Mesenchymal stem cell (in vitro differentiated cells and primary cell): ENCODE measurements around the gene CFAP141.

ENCODE experiments used
- DNase-seq: peaks from one replicate; pipeline ENCODE4 v3.0.0-alpha.2; 2013
- H2AFZ ChIP-seq: one replicate; pipeline ENCODE4 v1.6.1; 2013; ENCODE audit warnings: low read depth, mild to moderate bottlenecking, control low read depth, inconsistent platforms, low read length, moderate library complexity
- H2AK5ac ChIP-seq: 2 replicates; pipeline ENCODE4 v1.6.1; 2013; ENCODE audit warnings: low read length, moderate library complexity, mild to moderate bottlenecking, inconsistent platforms; ENCODE audit not compliant: severe bottlenecking
- H2BK120ac ChIP-seq: one replicate; pipeline ENCODE4 v1.6.1; 2013; ENCODE audit warnings: low read depth, mild to moderate bottlenecking, inconsistent platforms, low read length, moderate library complexity
- H2BK12ac ChIP-seq, 2 experiments: one replicate each; pipeline ENCODE4 v1.6.1; 2013; ENCODE audit warnings: inconsistent platforms in 2 of 2, low read length in 2 of 2, mild to moderate bottlenecking in 2 of 2, moderate library complexity in 2 of 2, control low read depth in 1 of 2
- H2BK15ac ChIP-seq: one replicate; pipeline ENCODE4 v1.6.1; 2013; ENCODE audit warnings: mild to moderate bottlenecking, low read depth, inconsistent platforms; ENCODE audit not compliant: poor library complexity, severe bottlenecking
- H2BK5ac ChIP-seq: 2 replicates; pipeline ENCODE4 v1.6.1; 2013; ENCODE audit warnings: low read depth, mild to moderate bottlenecking, low read length, control low read depth, inconsistent platforms; ENCODE audit not compliant: poor library complexity, severe bottlenecking
- H3K14ac ChIP-seq, 2 experiments: one replicate each; pipeline ENCODE4 v1.6.1; 2013; ENCODE audit warnings: inconsistent platforms in 2 of 2, low read length in 2 of 2, control low read depth in 1 of 2, mild to moderate bottlenecking in 1 of 2, moderate library complexity in 1 of 2
- H3K18ac ChIP-seq, 2 experiments: one replicate each; pipeline ENCODE4 v1.6.1; 2013; ENCODE audit warnings: inconsistent platforms in 2 of 2, low read length in 2 of 2, control low read depth in 1 of 2, low read depth in 1 of 2, mild to moderate bottlenecking in 1 of 2
- H3K23ac ChIP-seq, 2 experiments: one replicate each; pipeline ENCODE4 v1.6.1; 2013; ENCODE audit warnings: inconsistent platforms in 2 of 2, low read length in 2 of 2, mild to moderate bottlenecking in 2 of 2, moderate library complexity in 2 of 2, control low read depth in 1 of 2
- H3K27ac ChIP-seq: 2 replicates; pipeline ENCODE4 v1.5.1; 2013; ENCODE audit warnings: mild to moderate bottlenecking, moderate library complexity, low read length, control low read depth, inconsistent platforms; ENCODE audit not compliant: poor library complexity, severe bottlenecking
- H3K27me3 ChIP-seq, 2 experiments: 2 replicates each; pipeline versions ENCODE4 v1.6.1 to v1.7.0; 2013; ENCODE audit warnings: low read length in 2 of 2, mild to moderate bottlenecking in 2 of 2, moderate library complexity in 2 of 2, control low read depth in 1 of 2, inconsistent platforms in 1 of 2; ENCODE audit not compliant: control insufficient read depth in 1 of 2, insufficient read depth in 1 of 2
- H3K36me3 ChIP-seq, 2 experiments: 2 replicates each; pipeline versions ENCODE4 v1.6.1 to v1.7.0; 2013; ENCODE audit warnings: low read length in 2 of 2, control low read depth in 1 of 2, inconsistent platforms in 1 of 2, low read depth in 1 of 2, mild to moderate bottlenecking in 1 of 2; ENCODE audit not compliant: insufficient read depth in 2 of 2, control insufficient read depth in 1 of 2
- H3K4ac ChIP-seq, 2 experiments: one replicate each; pipeline ENCODE4 v1.6.1; 2013; ENCODE audit warnings: inconsistent platforms in 2 of 2, low read length in 2 of 2, mild to moderate bottlenecking in 2 of 2, moderate library complexity in 2 of 2, control low read depth in 1 of 2, low read depth in 1 of 2
- H3K4me1 ChIP-seq: 2 replicates; pipeline ENCODE4 v1.6.1; 2013; ENCODE audit warnings: low read depth, low read length, control low read depth; ENCODE audit not compliant: control insufficient read depth, insufficient read depth
- H3K4me2 ChIP-seq: 2 replicates; pipeline ENCODE4 v1.6.1; 2013; ENCODE audit warnings: low read length, mild to moderate bottlenecking, inconsistent platforms; ENCODE audit not compliant: poor library complexity, severe bottlenecking
- H3K4me3 ChIP-seq, 2 experiments: 2 replicates each; pipeline versions ENCODE4 v1.5.1 to v1.7.0; 2013; ENCODE audit warnings: low read length in 2 of 2, mild to moderate bottlenecking in 2 of 2, control low read depth in 1 of 2, low read depth in 1 of 2; ENCODE audit not compliant: insufficient read depth in 1 of 2
- H3K79me1 ChIP-seq: replicated peaks from 2 replicates; pipeline ENCODE4 v1.6.1; 2013; ENCODE audit warnings: mild to moderate bottlenecking, control low read depth, low read length, inconsistent platforms; ENCODE audit not compliant: poor library complexity, severe bottlenecking
- H3K9ac ChIP-seq: 2 replicates; pipeline ENCODE4 v1.7.0; 2013; ENCODE audit warnings: mild to moderate bottlenecking, low read length, moderate library complexity
- H3K9me3 ChIP-seq: 2 replicates; pipeline ENCODE4 v1.7.0; 2013; ENCODE audit warnings: mild to moderate bottlenecking, low read length; ENCODE audit not compliant: control insufficient read depth
- H4K8ac ChIP-seq: one replicate; pipeline ENCODE4 v1.6.1; 2013; ENCODE audit warnings: inconsistent platforms, mild to moderate bottlenecking, low read length, moderate library complexity
- H4K91ac ChIP-seq: one replicate; pipeline ENCODE4 v1.6.1; 2013; ENCODE audit warnings: mild to moderate bottlenecking, low read length, inconsistent platforms
- WGBS: methylation state at CpG from one replicate; pipeline ENCODE4 v1.1.7; 2013; ENCODE audit warnings: mixed read lengths; 5-methylcytosine and 5-hydroxymethylcytosine counted together

The CFAP141 gene

DNA sequence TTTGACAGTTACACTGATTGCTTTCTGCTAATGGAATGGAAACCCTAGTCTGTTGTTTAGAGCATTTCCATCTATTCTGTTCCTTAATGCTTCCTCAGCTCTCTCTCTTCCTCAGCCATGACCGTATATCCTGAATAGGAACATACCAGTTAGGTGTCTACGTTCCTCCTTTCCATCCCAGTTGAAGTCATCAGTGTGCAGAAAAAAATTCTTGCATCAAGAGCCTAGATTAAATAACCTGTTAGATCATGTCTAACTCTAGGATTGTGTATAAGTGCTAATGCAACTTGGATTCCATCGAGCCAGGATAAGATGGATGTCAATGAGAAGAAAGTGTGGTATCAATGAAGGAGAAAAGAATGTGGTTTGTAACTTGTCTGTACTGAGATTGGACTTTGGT is 33.4 kb upstream of the CFAP141 start:
- Histone ChIP-seq H2BK5ac (no peak overlapping the region), H3K4me1 (no peaks in the 10 kb centered on the region), H2BK15ac (no peak overlapping the region), H3K18ac (no peak overlapping the region), H3K4me3 (no peak overlapping the region), H2AFZ (no peak overlapping the region), H2AK5ac (no peak overlapping the region), H3K9me3 (no peaks in the 10 kb centered on the region), H3K23ac (no peak overlapping the region), H4K91ac (no peak overlapping the region), H3K14ac (no peak overlapping the region), H3K4me2 (no peak overlapping the region), H2BK12ac (no peak overlapping the region), H2BK120ac (no peak overlapping the region), H3K36me3 (peaks cover 33 to 96% of the 10 kb centered on the region in 2 experiments), H3K27ac (no peak overlapping the region), H3K9ac (no peak overlapping the region), H4K8ac (no peak overlapping the region), H3K4ac (no peak overlapping the region), H3K27me3 (no peaks in the 10 kb centered on the region), H3K79me1 (peaks cover 20% of the 10 kb centered on the region)
- DNase-seq: no peak
- WGBS: 97% methylated on average over 2 of the region's 3 CpGs

DNA sequence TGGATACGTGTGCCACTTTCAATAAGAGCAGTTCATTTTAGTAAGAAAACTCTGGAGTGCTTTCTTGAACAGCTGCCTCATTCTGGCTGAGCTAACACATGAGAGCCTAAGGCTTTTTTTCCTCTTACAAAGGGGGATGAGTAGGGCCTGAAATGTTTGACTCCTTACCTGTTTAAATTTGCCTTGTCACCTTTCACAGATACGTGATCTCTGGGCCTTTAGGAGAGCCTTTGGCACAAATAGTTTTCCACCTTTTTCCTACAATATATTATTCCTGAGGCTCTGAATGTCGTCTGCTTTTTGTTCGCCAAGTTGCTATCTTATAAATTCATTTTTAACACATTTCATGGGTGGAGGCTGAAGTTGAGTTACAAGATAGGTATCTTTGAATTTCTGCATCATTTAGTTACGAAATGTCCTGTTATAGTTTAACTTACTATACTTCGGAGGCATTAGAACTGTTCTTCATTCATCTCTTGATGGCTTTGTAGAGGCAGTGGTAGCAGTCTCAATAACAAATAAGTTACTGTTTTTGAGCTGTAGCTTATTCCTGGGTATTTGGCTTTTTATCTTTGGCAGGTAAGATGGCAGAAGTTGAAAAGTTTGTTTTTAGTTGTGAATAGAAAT is 31.9 kb upstream of the CFAP141 start:
- no peak overlapping the region for H3K4me3 ChIP-seq
- H2BK12ac ChIP-seq: no peak overlapping the region
- H3K4me1 ChIP-seq: no peaks in the 10 kb centered on the region
- DNase-seq: no peak
- H3K18ac ChIP-seq: no peak overlapping the region
- no peaks in the 10 kb centered on the region for H3K27me3 ChIP-seq
- peaks cover 34 to 95% of the 10 kb centered on the region in 2 experiments for H3K36me3 ChIP-seq
- H3K14ac ChIP-seq: no peak overlapping the region
- no peak overlapping the region for H3K4me2 ChIP-seq
- no peak overlapping the region for H3K23ac ChIP-seq
- no peak overlapping the region for H2BK120ac ChIP-seq
- 99% methylated on average over 4 of the region's 6 CpGs for WGBS
- H3K27ac ChIP-seq: no peak overlapping the region
- no peaks in the 10 kb centered on the region for H3K9me3 ChIP-seq
- H2AK5ac ChIP-seq: no peak overlapping the region
- H3K9ac ChIP-seq: no peak overlapping the region
- H3K79me1 ChIP-seq: peaks cover 20% of the 10 kb centered on the region
- H2BK15ac ChIP-seq: no peak overlapping the region
- no peak overlapping the region for H2BK5ac ChIP-seq
- no peak overlapping the region for H4K8ac ChIP-seq
- H3K4ac ChIP-seq: no peak overlapping the region
- no peak overlapping the region for H2AFZ ChIP-seq
- H4K91ac ChIP-seq: no peak overlapping the region

GRCh38 chr1:154237435-154237834 is 31.3 kb upstream of the CFAP141 start:
- no peak overlapping the region for H3K14ac ChIP-seq
- no peak overlapping the region for H4K8ac ChIP-seq
- H2BK15ac ChIP-seq: no peak overlapping the region
- H3K18ac ChIP-seq: no peak overlapping the region
- H3K27me3 ChIP-seq: no peaks in the 10 kb centered on the region
- no peak overlapping the region for H2BK5ac ChIP-seq
- no peak overlapping the region for H3K9ac ChIP-seq
- peaks cover 22% of the 10 kb centered on the region for H3K79me1 ChIP-seq
- DNase-seq: no peak
- H3K4me2 ChIP-seq: no peak overlapping the region
- H3K4me1 ChIP-seq: no peaks in the 10 kb centered on the region
- no peak overlapping the region for H2AK5ac ChIP-seq
- no peak overlapping the region for H3K23ac ChIP-seq
- 100% methylated on average over 2 of the region's 2 CpGs for WGBS
- H2BK12ac ChIP-seq: no peak overlapping the region
- H4K91ac ChIP-seq: no peak overlapping the region
- no peak overlapping the region for H2BK120ac ChIP-seq
- H3K4ac ChIP-seq: no peak overlapping the region
- no peak overlapping the region for H2AFZ ChIP-seq
- no peaks in the 10 kb centered on the region for H3K9me3 ChIP-seq
- H3K4me3 ChIP-seq: no peak overlapping the region
- no peak overlapping the region for H3K27ac ChIP-seq
- peaks cover 39 to 93% of the 10 kb centered on the region in 2 experiments for H3K36me3 ChIP-seq

GRCh38 chr1:154236855-154237254 is 30.7 kb upstream of the CFAP141 start:
- no peak overlapping the region for H3K27ac ChIP-seq
- no peak overlapping the region for H2BK15ac ChIP-seq
- no peaks in the 10 kb centered on the region for H3K9me3 ChIP-seq
- peaks cover 22% of the 10 kb centered on the region for H3K79me1 ChIP-seq
- 100% methylated on average over 4 of the region's 4 CpGs for WGBS
- no peak overlapping the region for H2AK5ac ChIP-seq
- no peak overlapping the region for H3K9ac ChIP-seq
- no peak overlapping the region for H2BK12ac ChIP-seq
- no peak overlapping the region for H3K4me2 ChIP-seq
- no peak overlapping the region for H3K23ac ChIP-seq
- peaks cover 43 to 93% of the 10 kb centered on the region in 2 experiments for H3K36me3 ChIP-seq
- no peak overlapping the region for H2AFZ ChIP-seq
- no peak for DNase-seq
- no peak overlapping the region for H3K4me3 ChIP-seq
- H2BK5ac ChIP-seq: no peak overlapping the region
- no peaks in the 10 kb centered on the region for H3K27me3 ChIP-seq
- H3K4ac ChIP-seq: no peak overlapping the region
- no peak overlapping the region for H3K14ac ChIP-seq
- no peak overlapping the region for H2BK120ac ChIP-seq
- H4K91ac ChIP-seq: no peak overlapping the region
- H4K8ac ChIP-seq: no peak overlapping the region
- H3K4me1 ChIP-seq: no peaks in the 10 kb centered on the region
- no peak overlapping the region for H3K18ac ChIP-seq
